ENCODE measurements around the gene TECR.
"Not testable (repeated sequence)": the region's sequence is repeated elsewhere in the genome, so short reads cannot be mapped to it uniquely, and the experiment has no call there.

Gene TECR

DNA sequence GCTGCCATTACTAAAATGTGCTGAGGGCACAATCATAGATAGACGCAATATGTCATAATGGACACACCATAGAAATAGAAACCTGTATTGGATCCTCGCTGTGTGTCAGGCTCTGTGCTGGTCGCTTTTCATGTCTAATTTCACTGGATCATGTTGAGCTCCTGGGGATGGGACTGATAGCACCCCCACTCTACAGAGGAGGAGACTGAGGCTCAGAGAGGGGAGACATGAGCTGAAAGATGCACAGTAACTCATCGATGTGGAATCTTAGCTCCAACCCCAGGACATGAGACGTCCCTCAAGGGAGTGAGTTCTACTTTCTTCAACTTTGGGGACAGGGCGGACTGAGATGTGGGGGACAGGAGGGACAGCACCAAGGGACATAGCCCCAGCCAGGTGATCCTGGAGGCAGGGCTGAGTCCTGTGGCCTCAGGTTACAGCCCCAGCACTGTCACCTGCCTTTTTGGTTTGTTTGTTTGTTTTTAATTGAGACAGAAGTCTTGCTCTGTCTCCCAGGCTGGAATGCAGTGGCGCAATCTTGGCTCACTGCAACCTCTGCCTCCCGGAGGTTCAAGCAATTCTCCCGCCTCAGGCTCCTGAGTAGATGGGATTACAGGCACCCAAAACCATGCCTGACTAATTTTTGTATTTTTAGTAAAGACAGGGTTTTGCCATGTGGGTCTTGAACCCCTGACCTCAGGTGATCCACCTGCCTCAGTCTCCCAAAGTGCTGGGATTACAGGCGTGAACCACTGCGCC is 26.9 kb upstream of the TECR start:
- TF ChIP-seq, protein P1, sequence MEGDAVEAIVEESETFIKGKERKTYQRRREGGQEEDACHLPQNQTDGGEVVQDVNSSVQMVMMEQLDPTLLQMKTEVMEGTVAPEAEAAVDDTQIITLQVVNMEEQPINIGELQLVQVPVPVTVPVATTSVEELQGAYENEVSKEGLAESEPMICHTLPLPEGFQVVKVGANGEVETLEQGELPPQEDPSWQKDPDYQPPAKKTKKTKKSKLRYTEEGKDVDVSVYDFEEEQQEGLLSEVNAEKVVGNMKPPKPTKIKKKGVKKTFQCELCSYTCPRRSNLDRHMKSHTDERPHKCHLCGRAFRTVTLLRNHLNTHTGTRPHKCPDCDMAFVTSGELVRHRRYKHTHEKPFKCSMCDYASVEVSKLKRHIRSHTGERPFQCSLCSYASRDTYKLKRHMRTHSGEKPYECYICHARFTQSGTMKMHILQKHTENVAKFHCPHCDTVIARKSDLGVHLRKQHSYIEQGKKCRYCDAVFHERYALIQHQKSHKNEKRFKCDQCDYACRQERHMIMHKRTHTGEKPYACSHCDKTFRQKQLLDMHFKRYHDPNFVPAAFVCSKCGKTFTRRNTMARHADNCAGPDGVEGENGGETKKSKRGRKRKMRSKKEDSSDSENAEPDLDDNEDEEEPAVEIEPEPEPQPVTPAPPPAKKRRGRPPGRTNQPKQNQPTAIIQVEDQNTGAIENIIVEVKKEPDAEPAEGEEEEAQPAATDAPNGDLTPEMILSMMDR (IDR thresholded peaks at IDR 0.05; ENCODE audit: low read depth, low read length, missing control alignments) = no peak
- no peak overlapping the region for H3K4me3 ChIP-seq (replicated peaks; ENCODE audit: low read depth, low read length)
- no peak for DNase-seq (ENCODE audit: extremely low read depth, low read depth)

DNA sequence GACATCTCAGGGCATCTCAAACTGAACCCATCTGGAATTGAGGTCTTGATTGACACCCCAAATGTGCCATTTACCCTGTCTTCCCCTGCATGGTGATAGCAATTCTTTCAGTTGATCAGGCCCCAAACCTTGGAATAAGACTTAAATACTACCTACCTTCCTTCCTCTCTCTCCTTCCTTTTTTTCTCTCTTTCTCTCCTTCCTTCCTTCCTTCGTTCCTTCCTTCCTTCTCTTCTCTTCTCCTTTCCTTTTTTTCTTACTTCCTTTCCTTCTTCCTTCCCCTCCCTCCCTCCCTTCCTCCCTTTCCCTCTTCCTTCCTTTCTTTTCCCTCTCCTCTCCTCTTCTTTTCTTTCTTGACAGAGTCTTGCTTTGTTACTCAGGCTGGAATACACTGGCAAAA is 26.1 kb upstream of the TECR start:
- H3K4me3 ChIP-seq (replicated peaks; ENCODE audit: low read depth, low read length) = no peak overlapping the region
- no peak for DNase-seq (ENCODE audit: extremely low read depth, low read depth)
- TF ChIP-seq, protein P1 (IDR thresholded peaks at IDR 0.05; ENCODE audit: low read depth, low read length, missing control alignments) = no peak

DNA sequence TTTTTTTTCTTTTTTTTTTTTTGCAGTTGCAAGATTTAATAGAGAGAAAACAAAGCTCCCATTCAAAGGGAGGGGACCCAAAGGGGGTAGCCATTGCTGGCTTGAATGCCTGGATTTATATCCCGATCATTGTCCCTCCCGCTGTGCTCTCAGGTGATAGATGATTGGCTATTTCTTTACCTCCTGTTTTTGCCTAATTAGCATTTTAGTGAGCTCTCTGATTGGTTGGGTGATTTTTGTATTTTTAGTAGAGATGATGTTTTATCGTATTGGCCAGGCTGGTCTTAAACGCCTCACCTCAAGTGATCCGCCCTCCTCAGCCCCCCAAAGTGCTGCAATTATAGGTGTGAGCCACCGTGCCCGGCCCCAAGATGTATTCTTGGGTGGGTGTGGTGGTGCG is 24.8 kb upstream of the TECR start:
- DNase-seq (ENCODE audit: extremely low read depth, low read depth); H3K4me3 ChIP-seq (replicated peaks; ENCODE audit: low read depth, low read length): not testable (repeated sequence)

DNA sequence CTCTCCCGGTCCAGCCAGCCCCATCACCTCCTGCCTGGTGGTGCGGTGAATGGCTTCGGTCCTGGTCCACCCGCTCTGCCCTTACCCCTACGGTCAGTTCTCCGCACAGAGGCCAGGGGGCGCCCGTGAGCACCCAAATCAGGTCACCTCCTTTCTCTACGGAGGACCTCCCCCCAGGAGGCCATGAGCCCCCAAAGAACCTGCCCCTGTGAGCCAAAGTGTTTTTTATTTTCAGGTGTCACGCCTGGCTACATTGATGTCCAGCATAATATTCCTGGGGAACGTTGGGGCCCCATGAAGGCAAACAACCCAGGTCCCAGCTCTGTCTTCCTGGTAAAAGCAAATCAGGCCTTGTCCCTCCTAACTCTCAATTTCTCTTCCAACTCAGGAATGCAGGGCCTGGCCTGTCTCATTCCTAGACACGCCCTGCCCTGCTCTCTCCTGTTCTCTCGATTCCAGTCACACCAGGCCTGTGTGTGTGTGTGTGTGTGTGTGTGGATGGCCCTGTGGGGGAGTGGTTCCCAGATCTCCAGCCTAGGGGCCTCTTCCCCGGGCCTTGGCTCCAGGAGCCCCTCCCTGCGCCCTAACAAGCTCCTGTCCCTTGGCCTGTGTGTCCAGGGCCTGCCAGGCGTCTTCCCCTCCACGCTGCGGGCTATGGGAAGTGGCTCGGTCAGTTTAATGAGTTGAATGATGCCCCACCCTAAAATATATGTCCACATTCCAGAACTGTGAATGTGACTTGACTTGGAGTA is 23.7 kb upstream of the TECR start:
- no peak overlapping the region for H3K4me3 ChIP-seq (replicated peaks; ENCODE audit: low read depth, low read length)
- DNase-seq (ENCODE audit: extremely low read depth, low read depth) = no peak

DNA sequence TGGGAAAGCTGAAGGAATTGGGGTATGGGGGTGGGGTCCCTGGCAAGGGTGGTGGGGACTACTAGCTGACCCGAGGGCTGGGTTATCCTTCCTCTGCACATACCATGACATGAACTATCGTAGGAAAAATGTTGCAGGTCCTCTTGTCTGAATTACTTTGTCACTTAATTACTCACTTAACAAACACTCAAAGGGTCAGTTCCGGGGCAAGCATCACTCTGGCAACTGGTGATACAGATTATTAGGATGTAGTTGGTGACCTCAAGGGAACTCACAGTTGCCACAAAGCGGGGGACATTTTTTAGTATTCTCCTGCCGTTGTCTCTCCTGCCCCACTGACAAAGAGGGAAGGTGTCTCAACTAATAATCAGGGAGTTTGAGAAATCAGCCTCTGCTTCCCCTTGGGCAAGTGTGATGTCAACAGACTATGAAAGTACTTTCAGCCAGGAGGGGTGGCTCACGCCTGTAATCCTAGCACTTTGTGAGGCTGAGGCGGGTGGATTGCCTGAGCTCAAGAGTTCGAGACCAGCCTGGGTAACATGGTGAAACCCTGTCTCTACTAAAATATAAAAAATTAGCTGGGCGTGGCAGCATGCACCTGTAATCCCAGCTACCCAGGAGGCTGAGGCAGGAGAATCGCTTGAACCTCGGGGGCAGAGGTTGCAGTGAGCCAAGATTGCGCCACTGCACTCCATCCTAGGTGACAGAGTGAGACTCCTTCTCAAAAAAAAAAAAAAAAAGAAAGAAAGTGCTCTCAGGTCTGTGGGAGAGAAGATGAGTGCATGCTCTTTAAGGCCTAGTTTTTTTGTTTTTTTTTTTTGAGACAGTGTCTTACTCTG is 21.5 kb upstream of the TECR start:
- TF ChIP-seq, protein P1 (IDR thresholded peaks at IDR 0.05; ENCODE audit: low read depth, low read length, missing control alignments) = no peak
- DNase-seq (ENCODE audit: extremely low read depth, low read depth) = no peak
- H3K4me3 ChIP-seq (replicated peaks; ENCODE audit: low read depth, low read length) = no peak overlapping the region

More for the DNA sequence above, 23.7 kb upstream of the TECR start:
- TF ChIP-seq, protein P1 (IDR thresholded peaks at IDR 0.05; ENCODE audit: low read depth, low read length, missing control alignments) = peak; percentile 90

DNA sequence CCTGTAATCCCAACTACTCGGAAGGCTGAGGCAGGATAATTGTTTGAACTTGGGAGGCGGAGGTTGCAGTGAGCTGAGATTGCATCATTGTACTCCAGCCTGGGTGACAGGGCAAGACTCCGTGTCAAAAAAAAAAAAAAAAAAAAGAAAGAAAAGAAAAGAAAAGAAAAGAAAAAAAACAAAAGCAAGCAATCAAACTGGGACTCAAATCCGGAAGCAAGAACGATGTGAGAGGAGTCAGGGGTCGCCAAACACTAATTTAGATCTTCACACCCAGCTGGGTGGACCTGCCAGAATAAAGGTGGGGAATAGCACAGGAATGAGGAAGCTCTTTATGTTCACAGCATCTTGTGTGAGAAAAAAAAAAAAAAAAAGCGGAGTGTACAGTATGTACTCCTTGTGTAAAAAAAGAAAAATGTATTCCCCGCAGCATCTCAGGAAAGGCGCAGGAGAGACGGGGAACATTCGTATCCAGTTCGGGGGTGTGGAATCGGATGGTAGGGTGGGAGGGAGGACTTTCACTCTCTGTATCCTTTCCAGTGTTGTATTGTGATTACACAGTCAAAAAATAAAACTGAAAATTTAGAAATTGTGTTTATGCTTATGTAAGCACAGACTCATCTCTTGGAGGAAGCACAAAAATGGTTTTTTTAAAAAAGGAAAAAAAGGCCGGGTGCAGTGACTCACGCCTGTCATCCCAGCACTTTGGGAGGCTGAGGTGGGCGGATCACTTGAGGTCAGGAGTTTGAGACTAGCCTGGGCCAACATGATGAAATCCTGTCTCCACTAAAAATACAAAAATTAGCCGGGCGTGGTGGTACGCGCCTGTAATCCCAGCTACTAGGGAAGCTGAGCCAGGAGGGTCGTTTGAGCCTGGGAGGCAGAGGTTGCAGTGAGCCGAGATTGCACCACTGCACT is 18.8 kb upstream of the TECR start:
- no peak overlapping the region for H3K4me3 ChIP-seq (replicated peaks; ENCODE audit: low read depth, low read length)
- TF ChIP-seq, protein P1 (IDR thresholded peaks at IDR 0.05; ENCODE audit: low read depth, low read length, missing control alignments) = no peak
- no peak for DNase-seq (ENCODE audit: extremely low read depth, low read depth)

Measured in HFF-Myc (cell line).